Activated naive CD4-positive, alpha-beta T cell treated with Interleukin-2 at 50 U/mL for 16 hours (primary cell): ENCODE results near the gene PCDHGA7.
A peak's percentile ranks its signal among the peaks of the same experiment; 100 is the strongest.
"Not testable (repeated sequence)": the region's sequence is repeated elsewhere in the genome, so short reads cannot be mapped to it uniquely, and the experiment has no call there.

Source experiments
- DNase-seq: peaks from one replicate; pipeline ENCODE4 v3.0.0-alpha.2; 2020

Gene PCDHGA7

GRCh38 chr5:141402553-141403243, 20.2 kb downstream of the PCDHGA7 start, which contains the start of gene PCDHGA9:
Gene PCDHGA9 (plus strand): TSS chr5:141402778. CDS start chr5:141402953, 175 bp downstream.
- DNase-seq, result no peak

GRCh38 chr5:141403387-141403786, 20.8 kb downstream of the PCDHGA7 start:
- DNase-seq, result no peak

GRCh38 chr5:141407790-141408505, 25.4 kb downstream of the PCDHGA7 start, which contains the start of gene PCDHGB6:
Gene PCDHGB6 (plus strand): TSS chr5:141408021. CDS start chr5:141408203, 182 bp downstream.
- DNase-seq, result peak; percentile 31

GRCh38 chr5:141409598-141410306, 27.2 kb downstream of the PCDHGA7 start:
- no peak for DNase-seq

GRCh38 chr5:141411575-141411974, 29.0 kb downstream of the PCDHGA7 start:
- DNase-seq, result no peak

- DNase-seq, result peak; percentile 61
Observed at GRCh38 chr5:141412854-141413539, 30.5 kb downstream of the PCDHGA7 start, which contains the start of gene PCDHGA10. Gene PCDHGA10 (plus strand): TSS chr5:141412987. CDS start chr5:141413176, 189 bp downstream.

- no peak for DNase-seq
Observed at GRCh38 chr5:141413540-141414069, 31.1 kb downstream of the PCDHGA7 start.

- not testable (repeated sequence) for DNase-seq
Observed at GRCh38 chr5:141414548-141415274, 32.2 kb downstream of the PCDHGA7 start.

- not testable (repeated sequence) for DNase-seq
Observed at GRCh38 chr5:141415275-141415618, 32.7 kb downstream of the PCDHGA7 start.

GRCh38 chr5:141417494-141418172, 35.1 kb downstream of the PCDHGA7 start, which contains the start of gene PCDHGB7:
Gene PCDHGB7 (plus strand): TSS chr5:141417677. CDS start chr5:141417860, 183 bp downstream.
- DNase-seq, result peak; percentile 46

- DNase-seq, result no peak
Observed at GRCh38 chr5:141419074-141419880, 36.7 kb downstream of the PCDHGA7 start.

- peak; percentile 37 for DNase-seq
Observed at GRCh38 chr5:141420855-141421488, 38.4 kb downstream of the PCDHGA7 start, which contains the start of gene PCDHGA11. Gene PCDHGA11 (plus strand): TSS chr5:141421051. CDS start chr5:141421228, 177 bp downstream.

- no peak for DNase-seq
Observed at GRCh38 chr5:141421489-141421855, 38.9 kb downstream of the PCDHGA7 start.

- DNase-seq, result no peak
Observed at GRCh38 chr5:141422742-141423291, 40.3 kb downstream of the PCDHGA7 start.

GRCh38 chr5:141427783-141428426, 45.4 kb downstream of the PCDHGA7 start:
- no peak for DNase-seq

- DNase-seq, result no peak
Observed at GRCh38 chr5:141430332-141431113, 48.0 kb downstream of the PCDHGA7 start, which contains the start of gene PCDHGA12. Gene PCDHGA12 (plus strand): TSS chr5:141430507. CDS start chr5:141430760, 253 bp downstream.

GRCh38 chr5:141431286-141431685, 48.7 kb downstream of the PCDHGA7 start:
- no peak for DNase-seq

- not testable (repeated sequence) for DNase-seq
Observed at GRCh38 chr5:141432308-141432707, 49.8 kb downstream of the PCDHGA7 start.
